Activated naive CD8-positive, alpha-beta T cell treated with anti-CD3 and anti-CD28 coated beads for 36 hours (primary cell): Measurements from ENCODE around the gene SSNA1. TPM values are rescaled to one million over a fixed set of nuclear protein-coding genes. Genes with fewer than 3 reads are reported as not detected.

Source experiments
- DNase-seq: peaks from one replicate; pipeline ENCODE4 v3.0.0; 2021
- H3K27ac Mint-ChIP-seq: one replicate; pipeline ENCODE4 v1.8.0; 2022; ENCODE audit warnings: mild to moderate bottlenecking, moderate library complexity, mixed read lengths
- H3K27me3 Mint-ChIP-seq: one replicate; pipeline ENCODE4 v1.8.0; 2022; ENCODE audit warnings: mild to moderate bottlenecking, mixed read lengths
- H3K36me3 Mint-ChIP-seq: one replicate; pipeline ENCODE4 v1.8.0; 2021; ENCODE audit warnings: mild to moderate bottlenecking, mixed read lengths
- H3K4me1 Mint-ChIP-seq: one replicate; pipeline ENCODE4 v1.8.0; 2021; ENCODE audit warnings: mixed read lengths
- H3K4me3 Mint-ChIP-seq: one replicate; pipeline ENCODE4 v1.8.0; 2022; ENCODE audit warnings: mild to moderate bottlenecking, moderate library complexity, mixed read lengths
- H3K9me3 Mint-ChIP-seq: one replicate; pipeline ENCODE4 v1.8.0; 2022; ENCODE audit warnings: mixed read lengths
- total RNA-seq, 2 experiments: library from RNA; stranded (reverse); gene quantifications; one replicate each; pipeline ENCODE4 v1.2.3, GENCODE V29; 2021

SSNA1 gene
- total RNA-seq, 2 experiments from 2014 or later = 78.1 to 80.1 TPM

DNA sequence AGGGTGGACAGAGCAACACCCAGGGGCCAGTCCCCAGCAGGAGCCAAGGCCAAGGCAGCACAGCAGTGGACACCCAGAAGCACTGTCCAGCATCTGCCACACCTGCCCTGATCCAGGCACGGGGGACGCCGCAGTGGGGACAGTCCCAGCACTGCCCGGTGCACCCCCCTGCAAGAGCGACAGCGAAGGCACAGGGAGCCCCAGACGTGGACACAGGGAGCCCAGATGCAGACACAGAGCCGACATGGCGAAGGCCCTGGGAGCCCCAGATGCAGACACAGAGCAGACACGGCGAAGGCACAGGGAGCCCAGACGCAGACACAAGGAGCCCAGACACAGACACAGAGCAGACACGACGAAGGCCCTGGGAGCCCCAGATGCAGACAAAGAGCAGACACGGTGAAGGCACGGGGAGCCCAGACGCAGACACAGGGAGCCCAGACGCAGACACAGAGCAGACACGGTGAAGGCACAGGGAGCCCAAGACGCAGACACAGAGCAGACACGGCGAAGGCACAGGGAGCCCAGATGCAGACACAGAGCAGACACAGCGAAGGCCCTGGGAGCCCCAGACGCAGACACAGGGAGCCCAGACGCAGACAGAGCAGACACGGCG, 4.4 kb upstream of the SSNA1 start:
- no peak for DNase-seq
- no peak overlapping the region for H3K4me3 Mint-ChIP-seq
- peaks cover 16% of the 10 kb centered on the region for H3K4me1 Mint-ChIP-seq
- no peaks in the 10 kb centered on the region for H3K9me3 Mint-ChIP-seq
- no peak overlapping the region for H3K27ac Mint-ChIP-seq
- H3K36me3 Mint-ChIP-seq = peaks cover 8% of the 10 kb centered on the region
- no peaks in the 10 kb centered on the region for H3K27me3 Mint-ChIP-seq

DNA sequence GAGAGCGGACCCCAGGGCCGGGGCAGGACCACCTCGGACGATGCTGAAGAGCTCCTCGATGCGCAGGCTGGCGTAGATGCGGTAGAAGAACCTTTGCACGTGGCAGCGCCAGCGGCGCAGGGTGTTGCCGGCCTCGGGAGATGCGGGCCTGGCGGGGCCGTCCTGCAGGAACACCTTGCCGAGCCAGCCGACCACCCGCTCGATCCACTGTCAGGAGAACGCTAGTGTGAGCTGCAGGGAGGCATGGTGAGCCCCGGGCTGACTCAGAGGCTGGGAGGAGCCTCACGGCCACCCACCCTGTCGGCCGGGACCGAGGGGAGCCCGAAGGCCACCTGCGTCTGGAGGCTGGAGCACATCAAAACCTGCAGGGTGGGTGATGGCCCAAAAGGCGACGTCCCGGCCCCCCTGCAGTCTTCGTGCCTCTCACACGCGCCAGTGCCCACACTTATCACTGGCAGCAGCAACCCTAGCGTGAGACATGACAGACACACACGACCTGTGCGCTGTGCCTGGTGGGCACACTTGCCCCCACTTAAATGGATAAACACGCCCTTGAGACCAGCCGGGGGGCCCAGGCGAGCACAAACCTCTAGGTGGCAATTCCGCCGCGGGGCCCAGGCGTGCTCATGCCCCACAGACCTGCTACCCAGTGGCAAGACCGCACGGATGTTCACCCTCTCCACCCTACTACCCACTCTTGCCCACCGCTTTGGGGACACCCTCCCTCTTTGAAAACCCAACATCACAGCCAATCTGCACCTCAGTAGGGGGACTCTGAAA, 3.4 kb upstream of the SSNA1 start:
- no peak overlapping the region for H3K4me3 Mint-ChIP-seq
- peaks cover 11% of the 10 kb centered on the region for H3K36me3 Mint-ChIP-seq
- no peaks in the 10 kb centered on the region for H3K9me3 Mint-ChIP-seq
- no peak for DNase-seq
- H3K27me3 Mint-ChIP-seq = no peaks in the 10 kb centered on the region
- peaks cover 20% of the 10 kb centered on the region for H3K4me1 Mint-ChIP-seq
- no peak overlapping the region for H3K27ac Mint-ChIP-seq

DNA sequence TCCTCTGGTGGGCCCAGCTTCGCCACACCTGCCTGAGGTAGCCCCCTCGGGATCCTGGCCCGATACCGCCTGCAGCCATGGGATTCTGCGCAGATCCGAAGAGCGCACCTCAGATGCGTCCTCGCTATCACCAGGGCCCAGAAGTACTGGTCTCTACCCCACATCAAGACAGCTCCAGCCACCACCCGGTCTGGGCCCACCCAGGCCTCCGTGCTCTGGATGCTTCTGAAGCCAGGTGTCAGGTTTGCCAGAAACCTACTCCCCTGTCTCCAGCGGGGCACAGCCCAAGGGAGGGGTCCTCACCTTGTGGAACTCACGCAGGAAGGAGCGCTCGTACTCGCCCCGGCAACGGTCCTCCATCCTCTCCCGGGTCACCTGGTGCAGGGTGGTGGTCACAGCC, 2.6 kb upstream of the SSNA1 start:
- Mint-ChIP-seq H3K27me3 (no peaks in the 10 kb centered on the region), H3K27ac (no peak overlapping the region), H3K36me3 (peaks cover 11% of the 10 kb centered on the region), H3K4me1 (peaks cover 23% of the 10 kb centered on the region), H3K4me3 (no peak overlapping the region), H3K9me3 (no peaks in the 10 kb centered on the region)
- no peak for DNase-seq

DNA sequence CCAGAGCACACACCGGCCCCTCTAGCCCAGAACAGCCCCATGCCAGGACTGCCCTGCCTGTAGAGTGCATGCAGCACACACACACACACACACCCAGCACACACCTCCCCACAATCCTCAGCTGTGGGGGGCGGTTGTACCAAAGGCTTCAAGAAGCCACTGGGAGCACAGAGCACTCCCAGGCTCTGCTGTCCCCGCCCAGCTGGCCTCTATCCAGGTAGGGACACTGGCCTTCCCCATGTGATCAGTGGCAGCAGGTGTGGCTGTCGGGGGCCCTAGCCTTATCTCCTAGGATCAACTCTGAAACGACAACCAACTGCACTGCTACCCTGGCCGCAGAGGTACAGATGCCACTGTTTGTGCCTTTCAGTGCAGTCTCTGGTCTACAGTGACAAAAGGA, 2.1 kb upstream of the SSNA1 start:
- H3K4me1 Mint-ChIP-seq = peaks cover 25% of the 10 kb centered on the region
- H3K27ac Mint-ChIP-seq = no peak overlapping the region
- H3K9me3 Mint-ChIP-seq = no peaks in the 10 kb centered on the region
- H3K27me3 Mint-ChIP-seq = no peaks in the 10 kb centered on the region
- no peak for DNase-seq
- peak overlapping the region; percentile 92 for H3K4me3 Mint-ChIP-seq
- H3K36me3 Mint-ChIP-seq = peaks cover 11% of the 10 kb centered on the region

DNA sequence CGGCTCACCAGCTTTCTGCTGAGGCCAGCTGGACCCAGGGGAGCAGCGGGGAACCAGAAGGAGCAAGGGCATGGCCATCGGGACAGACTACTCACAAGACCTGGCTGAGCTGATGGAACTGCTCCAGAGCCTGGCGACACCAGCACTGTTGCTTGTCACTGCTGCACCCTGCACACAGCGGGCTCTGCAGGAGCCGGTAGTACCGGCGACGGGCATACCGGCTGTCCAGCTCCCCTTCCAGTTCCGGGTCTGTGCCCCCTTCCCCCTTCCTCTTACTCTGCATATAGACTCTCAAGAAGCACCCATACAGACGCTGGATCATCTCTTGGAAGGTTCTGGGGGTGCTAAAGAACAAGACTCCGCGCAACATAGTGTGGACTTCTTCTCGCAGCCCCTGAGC, 1.1 kb upstream of the SSNA1 start:
- H3K27ac Mint-ChIP-seq = peak overlapping the region; percentile 87
- peaks cover 8% of the 10 kb centered on the region for H3K36me3 Mint-ChIP-seq
- DNase-seq = no peak
- H3K27me3 Mint-ChIP-seq = no peaks in the 10 kb centered on the region
- H3K4me1 Mint-ChIP-seq = peaks cover 25% of the 10 kb centered on the region
- no peaks in the 10 kb centered on the region for H3K9me3 Mint-ChIP-seq
- H3K4me3 Mint-ChIP-seq = peak overlapping the region; percentile 92

DNA sequence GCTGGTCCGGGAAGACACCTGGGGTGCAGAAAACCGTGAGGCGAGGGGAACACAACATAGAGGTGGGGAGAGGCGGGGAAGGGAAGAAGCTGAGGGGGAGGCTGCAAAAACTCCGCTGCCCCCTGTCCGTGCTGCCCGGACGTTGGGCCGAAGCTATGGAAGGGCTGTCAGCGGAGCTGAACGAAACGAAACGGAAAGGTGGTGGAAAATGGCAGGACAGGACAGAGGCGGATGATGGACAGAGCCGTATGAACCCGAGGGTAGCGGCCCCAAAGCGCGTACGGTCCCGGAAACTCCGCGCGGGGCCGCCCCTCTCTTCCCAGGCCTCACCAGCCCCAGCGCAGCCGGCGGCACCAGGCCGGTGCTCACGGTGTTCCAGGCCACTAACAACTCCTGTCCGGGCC, 388 bp upstream of the SSNA1 start:
- Mint-ChIP-seq H3K9me3 (no peaks in the 10 kb centered on the region), H3K27me3 (no peaks in the 10 kb centered on the region), H3K27ac (peak overlapping the region; percentile 87), H3K4me1 (peaks cover 25% of the 10 kb centered on the region), H3K4me3 (peak overlapping the region; percentile 92), H3K36me3 (peaks cover 8% of the 10 kb centered on the region)
- DNase-seq = no peak

DNA sequence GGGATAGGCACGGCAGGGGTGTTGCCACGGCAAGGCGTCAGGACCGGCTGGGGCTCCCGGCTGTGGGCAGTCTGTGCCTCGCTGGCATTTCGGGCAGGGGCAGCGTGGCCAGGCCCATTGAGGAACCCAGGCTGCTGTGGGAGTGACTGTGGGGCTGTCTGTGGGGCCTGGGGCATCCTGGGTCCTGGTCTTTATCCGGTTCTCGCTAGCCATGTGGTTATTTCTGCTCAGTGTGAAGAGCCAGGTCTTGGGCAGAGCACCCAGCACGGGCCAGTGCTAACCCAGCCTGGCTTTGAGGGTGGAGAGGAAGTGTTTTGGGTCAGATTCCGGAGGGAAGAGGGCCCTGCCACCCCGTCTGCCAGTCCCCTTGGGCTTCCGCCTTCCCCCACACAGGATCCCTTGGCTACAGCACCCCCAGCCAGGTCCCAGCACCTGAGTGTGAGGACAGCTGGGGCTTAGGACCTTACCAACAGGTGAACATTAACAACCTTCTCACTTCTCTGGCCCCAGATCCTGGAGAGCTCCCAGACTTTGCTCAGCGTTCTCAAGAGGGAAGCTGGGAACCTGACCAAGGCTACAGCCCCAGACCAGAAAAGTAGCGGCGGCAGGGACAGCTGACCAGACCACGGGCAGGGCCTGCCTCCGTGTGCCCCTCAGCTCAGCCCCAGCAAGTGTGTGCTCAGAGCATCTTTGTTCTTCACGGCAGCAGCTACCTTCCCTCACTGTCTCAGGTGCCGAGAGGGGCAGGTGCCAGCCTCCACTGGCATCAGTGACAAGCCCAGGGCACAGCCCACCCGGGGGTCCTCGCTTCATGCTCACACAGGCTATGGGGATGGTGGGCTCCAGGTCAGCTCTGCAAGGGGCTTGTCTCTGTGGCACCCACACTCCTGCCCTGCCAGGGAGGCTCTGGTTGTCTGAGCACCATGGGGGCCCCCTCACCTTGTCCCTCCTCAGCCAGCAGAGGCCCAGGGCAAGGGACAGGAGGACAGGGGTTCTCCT, 1.1 kb downstream of the SSNA1 start:
- H3K36me3 Mint-ChIP-seq = peaks cover 8% of the 10 kb centered on the region
- peaks cover 22% of the 10 kb centered on the region for H3K4me1 Mint-ChIP-seq
- DNase-seq = no peak
- peak overlapping the region; percentile 96 for H3K4me3 Mint-ChIP-seq
- H3K27ac Mint-ChIP-seq = peak overlapping the region; percentile 87
- no peaks in the 10 kb centered on the region for H3K9me3 Mint-ChIP-seq
- H3K27me3 Mint-ChIP-seq = no peaks in the 10 kb centered on the region

DNA sequence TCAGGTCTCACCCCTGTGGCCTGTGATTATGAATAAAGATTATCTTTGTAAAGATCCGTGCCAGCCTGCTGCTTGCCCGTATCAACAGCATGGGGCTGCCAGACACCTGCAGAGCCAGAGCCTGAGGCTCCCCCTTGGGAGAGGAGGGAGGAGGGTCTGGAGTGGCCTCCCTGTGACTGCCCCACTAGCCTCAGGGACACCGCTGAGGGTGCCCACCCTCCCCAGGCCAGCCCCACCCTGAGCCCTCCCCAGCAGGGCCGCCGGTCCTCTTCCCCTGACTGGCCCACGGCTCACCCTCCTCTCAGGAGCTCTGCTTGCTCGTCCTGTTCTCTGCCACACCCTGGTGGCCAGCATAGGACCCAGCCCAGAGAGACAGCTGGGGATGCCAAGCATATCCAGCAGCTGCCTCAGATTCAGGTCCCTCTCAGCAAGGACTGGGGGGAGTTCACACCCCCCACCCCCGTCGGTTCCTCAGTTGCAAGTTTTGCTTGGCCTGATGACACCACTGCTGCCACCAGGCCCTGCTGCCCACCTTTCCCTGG, 1.9 kb downstream of the SSNA1 start:
- Mint-ChIP-seq H3K4me1 (peaks cover 22% of the 10 kb centered on the region), H3K27ac (no peak overlapping the region)
- DNase-seq = no peak

DNA sequence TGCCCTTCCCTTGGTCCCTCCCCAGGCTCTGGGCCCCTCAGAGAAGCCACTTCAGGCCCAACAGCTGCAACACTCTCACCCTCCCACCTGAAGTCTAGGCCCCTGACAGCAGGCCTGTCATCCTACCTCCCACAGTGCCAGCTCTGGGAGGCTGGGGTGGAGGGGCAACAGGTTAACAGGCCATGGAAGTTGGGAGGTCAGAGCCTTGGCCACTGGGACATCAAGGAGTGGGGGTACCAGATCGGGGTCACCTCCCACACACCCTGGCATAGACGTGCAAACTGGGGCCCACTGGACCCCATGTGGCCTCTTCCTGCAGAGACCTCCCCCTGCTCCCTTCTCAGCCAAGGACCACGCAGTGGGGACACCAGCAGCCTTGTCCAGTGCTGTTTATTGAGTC, 2.8 kb downstream of the SSNA1 start:
- no peak overlapping the region for H3K4me3 Mint-ChIP-seq

More for the DNA sequence above, 1.9 kb downstream of the SSNA1 start:
- Mint-ChIP-seq H3K27me3 (no peaks in the 10 kb centered on the region), H3K9me3 (no peaks in the 10 kb centered on the region), H3K36me3 (peaks cover 8% of the 10 kb centered on the region), H3K4me3 (peak overlapping the region; percentile 65)

DNA sequence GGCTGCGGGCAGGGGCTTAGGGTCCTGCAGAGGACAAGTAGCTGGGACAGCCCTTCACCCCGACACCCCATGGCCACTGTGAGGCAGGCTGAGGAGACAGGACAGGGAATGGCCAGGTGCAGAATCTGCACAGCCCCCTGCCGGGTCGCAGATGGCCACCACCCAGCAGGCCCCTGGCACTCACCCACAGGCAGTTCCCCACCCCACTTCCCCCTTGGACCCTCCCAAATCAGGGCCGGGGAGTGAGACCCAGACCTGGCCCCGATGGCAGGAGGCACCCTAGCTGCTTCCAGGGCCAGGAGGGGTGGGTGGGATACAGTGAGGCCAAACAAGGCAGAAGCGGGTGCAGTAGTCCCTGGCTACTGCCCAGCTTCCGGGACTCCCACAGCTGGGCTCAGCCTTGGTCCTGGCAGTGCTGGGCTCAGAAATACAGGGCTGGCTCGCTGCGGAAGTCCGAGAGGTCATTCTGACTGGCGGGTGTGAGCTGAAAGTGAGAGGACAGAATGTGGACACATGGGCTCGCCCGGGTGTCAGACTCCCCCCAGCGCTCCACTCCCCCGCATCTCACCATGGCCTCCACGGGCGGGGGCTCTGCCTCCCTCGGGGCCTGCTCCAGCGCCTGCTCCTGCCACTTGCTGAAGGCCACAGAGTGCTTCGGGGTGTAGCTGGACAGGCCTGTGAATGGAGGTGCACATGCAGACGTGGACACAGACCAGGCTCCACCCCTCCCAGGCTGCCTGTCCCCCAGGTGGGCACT, 3.4 kb downstream of the SSNA1 start:
- H3K4me1 Mint-ChIP-seq = peaks cover 19% of the 10 kb centered on the region
- no peaks in the 10 kb centered on the region for H3K9me3 Mint-ChIP-seq
- H3K27me3 Mint-ChIP-seq = no peaks in the 10 kb centered on the region
- H3K27ac Mint-ChIP-seq = no peak overlapping the region
- no peak for DNase-seq
- peaks cover 8% of the 10 kb centered on the region for H3K36me3 Mint-ChIP-seq
- no peak overlapping the region for H3K4me3 Mint-ChIP-seq

More for the DNA sequence above, 2.8 kb downstream of the SSNA1 start:
- Mint-ChIP-seq H3K27me3 (no peaks in the 10 kb centered on the region), H3K4me1 (peaks cover 22% of the 10 kb centered on the region), H3K36me3 (peaks cover 8% of the 10 kb centered on the region), H3K27ac (no peak overlapping the region), H3K9me3 (no peaks in the 10 kb centered on the region)
- no peak for DNase-seq

DNA sequence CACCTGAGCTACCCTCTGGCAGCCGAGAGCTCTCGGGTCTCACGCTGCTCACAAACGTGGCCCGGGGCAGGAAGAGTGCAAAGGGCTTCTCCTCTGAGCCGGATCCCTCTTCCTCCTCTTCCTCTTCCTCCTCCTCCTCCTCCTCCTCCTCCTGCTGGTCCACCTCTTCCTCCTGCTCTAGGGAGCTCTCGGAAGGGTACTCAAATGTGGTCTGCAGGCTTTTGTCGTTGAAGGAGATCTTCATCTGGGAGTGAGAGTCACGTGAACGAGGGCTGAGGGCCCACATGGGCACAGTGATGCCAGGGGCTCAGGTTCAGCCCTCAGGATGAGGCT, 3.9 kb downstream of the SSNA1 start:
- H3K27me3 Mint-ChIP-seq = no peaks in the 10 kb centered on the region
- DNase-seq = no peak
- peaks cover 8% of the 10 kb centered on the region for H3K36me3 Mint-ChIP-seq
- H3K4me3 Mint-ChIP-seq = no peak overlapping the region
- H3K9me3 Mint-ChIP-seq = no peaks in the 10 kb centered on the region
- no peak overlapping the region for H3K27ac Mint-ChIP-seq
- peaks cover 15% of the 10 kb centered on the region for H3K4me1 Mint-ChIP-seq

DNA sequence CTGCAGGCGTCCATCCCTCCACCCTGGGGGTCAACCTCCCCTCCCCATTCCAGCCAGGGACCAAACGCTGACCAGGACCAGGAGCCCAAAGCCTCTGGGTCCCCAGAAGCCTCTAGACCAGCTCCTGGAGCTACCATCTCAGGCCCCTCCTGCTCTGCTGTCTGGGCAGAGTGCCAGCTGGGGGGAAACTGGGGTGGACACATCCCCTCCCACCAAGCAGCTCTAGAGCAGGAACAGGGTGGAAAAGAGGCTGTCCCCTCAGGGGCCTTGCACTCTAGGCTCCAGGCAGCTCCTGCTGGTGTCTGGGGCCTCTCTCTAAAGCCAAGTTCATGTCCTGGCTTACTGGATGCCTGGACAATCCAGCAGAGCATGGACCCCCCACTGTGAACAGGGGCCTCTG, 4.4 kb downstream of the SSNA1 start:
- H3K27me3 Mint-ChIP-seq = no peaks in the 10 kb centered on the region
- no peak overlapping the region for H3K27ac Mint-ChIP-seq
- H3K4me1 Mint-ChIP-seq = peaks cover 11% of the 10 kb centered on the region
- no peak for DNase-seq
- no peaks in the 10 kb centered on the region for H3K9me3 Mint-ChIP-seq
- H3K36me3 Mint-ChIP-seq = peaks cover 4% of the 10 kb centered on the region
- H3K4me3 Mint-ChIP-seq = no peak overlapping the region

DNA sequence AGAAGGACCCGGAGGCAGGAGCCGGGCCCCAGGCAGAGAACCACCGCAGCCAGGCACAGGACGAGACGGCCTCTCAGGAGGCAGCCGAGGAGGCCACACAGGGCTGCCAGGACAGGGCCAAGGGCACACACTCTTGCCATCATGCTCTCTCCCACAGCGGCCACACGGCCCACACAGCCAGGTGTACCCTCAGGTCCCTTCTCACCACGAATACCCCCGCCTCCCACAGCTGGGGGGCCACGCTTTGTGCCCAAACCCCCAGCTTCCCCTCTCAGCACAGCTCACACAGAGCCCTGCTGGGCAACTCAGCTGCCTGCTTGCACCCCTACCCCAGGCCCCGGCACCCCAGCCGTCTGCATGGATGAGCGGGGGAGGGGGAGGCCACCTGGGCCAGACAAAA, 5.3 kb downstream of the SSNA1 start:
- H3K27me3 Mint-ChIP-seq = no peaks in the 10 kb centered on the region
- H3K9me3 Mint-ChIP-seq = no peaks in the 10 kb centered on the region
- H3K4me1 Mint-ChIP-seq = peaks cover 11% of the 10 kb centered on the region
- DNase-seq = no peak
- H3K36me3 Mint-ChIP-seq = peaks cover 4% of the 10 kb centered on the region
- H3K4me3 Mint-ChIP-seq = no peak overlapping the region
- no peak overlapping the region for H3K27ac Mint-ChIP-seq

DNA sequence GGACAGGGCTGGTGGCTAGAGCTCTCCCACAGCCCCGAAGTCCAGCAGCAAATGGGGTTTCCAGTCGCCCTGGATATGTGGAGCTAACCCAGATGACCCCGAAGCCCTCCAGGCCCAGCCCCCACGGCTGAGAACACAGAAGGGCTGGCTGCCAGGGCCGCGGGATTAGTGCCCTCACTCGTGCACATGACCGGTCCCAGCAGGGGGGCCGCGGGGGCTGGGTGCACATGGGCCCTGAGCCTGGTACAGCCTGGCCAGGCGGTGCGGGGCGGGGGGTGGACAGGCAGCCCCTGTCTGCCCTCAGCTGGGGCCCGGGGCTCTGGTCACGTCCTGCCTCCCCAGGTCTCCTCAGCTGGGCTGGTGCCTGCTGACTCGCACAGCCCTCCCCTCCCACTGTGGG, 5.9 kb downstream of the SSNA1 start:
- H3K4me3 Mint-ChIP-seq = no peak overlapping the region
- DNase-seq = no peak
- no peaks in the 10 kb centered on the region for H3K9me3 Mint-ChIP-seq
- no peak overlapping the region for H3K27ac Mint-ChIP-seq
- no peaks in the 10 kb centered on the region for H3K27me3 Mint-ChIP-seq
- peaks cover 10% of the 10 kb centered on the region for H3K4me1 Mint-ChIP-seq
- H3K36me3 Mint-ChIP-seq = peaks cover 2% of the 10 kb centered on the region
